RWPE1 (cell line): ENCODE measurements around the gene MMP10.
"Not testable (repeated sequence)": the region's sequence is repeated elsewhere in the genome, so short reads cannot be mapped to it uniquely, and the experiment has no call there.

Experiments
- CTCF ChIA-PET: fragments of 350-600 bp; sonication (Branson Sonifier 250); formaldehyde crosslinking; extraction: SDS; loops from one replicate; lab custom pipeline; 2021; lab: Yijun Ruan, JAX
- POLR2A ChIA-PET: fragments of 400-600 bp; formaldehyde crosslinking; extraction: SDS; loops from one replicate; lab custom pipeline; 2020; ENCODE audit warnings: antibody characterized with exemption; ENCODE audit not compliant: low non-redundant PET; lab: Yijun Ruan, JAX
- DNase-seq: peaks from one replicate; pipeline ENCODE4 v3.0.0; 2012; ENCODE audit warnings: low spot score
- H3K27ac ChIP-seq: fragments of 450-650 bp; 2 replicates; pipeline ENCODE4 v1.5.1; 2017
- TF ChIP-seq, protein P1 (sequence below): fragments of 450-650 bp; conservative IDR thresholded peaks from 2 replicates; pipeline ENCODE4 v1.5.1; 2017; ENCODE audit warnings: low read depth, mild to moderate bottlenecking

The MMP10 gene

GRCh38 chr11:102734650-102735049, 45.8 kb downstream of the MMP10 start:
- ChIA-PET POLR2A (no interaction called here), CTCF (interaction anchor here (0.6 to 1.4 kb wide), 4 partner anchors 16 to 368 kb away, joined by 3 to 4 read pairs (median 4); no protein-coding TSS in a partner anchor)
- no peak overlapping the region for H3K27ac ChIP-seq
- TF ChIP-seq, protein P1, sequence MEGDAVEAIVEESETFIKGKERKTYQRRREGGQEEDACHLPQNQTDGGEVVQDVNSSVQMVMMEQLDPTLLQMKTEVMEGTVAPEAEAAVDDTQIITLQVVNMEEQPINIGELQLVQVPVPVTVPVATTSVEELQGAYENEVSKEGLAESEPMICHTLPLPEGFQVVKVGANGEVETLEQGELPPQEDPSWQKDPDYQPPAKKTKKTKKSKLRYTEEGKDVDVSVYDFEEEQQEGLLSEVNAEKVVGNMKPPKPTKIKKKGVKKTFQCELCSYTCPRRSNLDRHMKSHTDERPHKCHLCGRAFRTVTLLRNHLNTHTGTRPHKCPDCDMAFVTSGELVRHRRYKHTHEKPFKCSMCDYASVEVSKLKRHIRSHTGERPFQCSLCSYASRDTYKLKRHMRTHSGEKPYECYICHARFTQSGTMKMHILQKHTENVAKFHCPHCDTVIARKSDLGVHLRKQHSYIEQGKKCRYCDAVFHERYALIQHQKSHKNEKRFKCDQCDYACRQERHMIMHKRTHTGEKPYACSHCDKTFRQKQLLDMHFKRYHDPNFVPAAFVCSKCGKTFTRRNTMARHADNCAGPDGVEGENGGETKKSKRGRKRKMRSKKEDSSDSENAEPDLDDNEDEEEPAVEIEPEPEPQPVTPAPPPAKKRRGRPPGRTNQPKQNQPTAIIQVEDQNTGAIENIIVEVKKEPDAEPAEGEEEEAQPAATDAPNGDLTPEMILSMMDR: no peak
- no peak for DNase-seq

- H3K27ac ChIP-seq: no peak overlapping the region
- ChIA-PET CTCF (interaction anchor here (0.5 to 1.4 kb wide), 12 partner anchors 17 to 333 kb away, joined by 3 to 9 read pairs (median 4); no protein-coding TSS in a partner anchor), POLR2A (no interaction called here)
- DNase-seq: peak; percentile 74
- TF ChIP-seq, protein P1: peak; percentile 88
These were observed 47.1 kb downstream of the MMP10 start for GRCh38 chr11:102733232-102733875.

- DNase-seq, H3K27ac ChIP-seq, CTCF ChIA-PET, POLR2A ChIA-PET: not testable (repeated sequence)
These were observed 49.5 kb downstream of the MMP10 start for GRCh38 chr11:102730944-102731343.

DNA sequence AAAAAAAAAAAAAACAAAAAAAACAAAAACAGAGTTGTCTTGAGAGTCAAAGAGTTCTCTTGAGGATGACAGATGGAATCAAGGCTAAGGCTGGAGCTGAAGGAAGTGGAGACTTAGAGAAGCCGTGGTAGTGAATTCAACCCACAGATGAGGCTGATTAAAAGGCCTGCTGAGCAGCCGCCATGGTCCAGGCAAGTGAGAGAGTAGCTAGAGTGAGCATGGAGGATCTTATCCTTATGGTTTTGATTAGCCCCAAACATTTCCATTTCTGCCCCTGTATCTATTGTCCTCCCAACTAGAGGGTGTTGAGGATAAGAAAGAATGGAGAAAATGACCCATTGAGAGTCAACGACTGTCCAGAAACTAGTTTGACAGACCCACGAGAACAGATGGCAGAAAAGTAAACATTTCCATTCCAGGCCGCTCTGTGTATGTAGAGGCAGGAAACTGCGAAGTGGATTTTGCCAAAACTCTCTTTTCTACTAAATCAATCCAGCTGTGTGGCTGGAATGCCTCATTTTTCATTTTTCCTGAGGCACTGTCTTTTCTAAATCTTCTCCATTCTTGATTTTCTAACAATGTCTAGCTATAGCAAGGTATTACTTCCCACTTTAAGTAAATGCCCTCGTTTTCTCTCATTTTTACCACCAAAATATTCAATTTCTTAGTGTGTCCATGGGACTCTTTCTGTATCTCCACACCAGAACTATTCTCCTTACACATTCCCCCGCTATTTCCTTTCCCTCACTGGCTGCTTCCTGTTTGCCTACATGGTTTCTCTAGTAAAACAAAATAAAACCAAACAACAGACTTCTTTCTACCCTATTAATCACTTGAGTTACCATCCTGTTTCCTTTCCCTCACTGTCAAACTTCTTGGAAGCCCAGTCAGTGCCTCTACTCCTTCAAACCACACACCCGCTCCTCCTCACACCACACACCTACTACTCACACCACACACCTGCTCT, 50.3 kb downstream of the MMP10 start:
- H3K27ac ChIP-seq: no peak overlapping the region
- ChIA-PET CTCF (interaction anchor here (0.5 to 1.5 kb wide), 2 partner anchors 185 to 211 kb away, joined by 5 to 6 read pairs; no protein-coding TSS in a partner anchor), POLR2A (no interaction called here)
- no peak for DNase-seq
- TF ChIP-seq, protein P1: no peak

DNA sequence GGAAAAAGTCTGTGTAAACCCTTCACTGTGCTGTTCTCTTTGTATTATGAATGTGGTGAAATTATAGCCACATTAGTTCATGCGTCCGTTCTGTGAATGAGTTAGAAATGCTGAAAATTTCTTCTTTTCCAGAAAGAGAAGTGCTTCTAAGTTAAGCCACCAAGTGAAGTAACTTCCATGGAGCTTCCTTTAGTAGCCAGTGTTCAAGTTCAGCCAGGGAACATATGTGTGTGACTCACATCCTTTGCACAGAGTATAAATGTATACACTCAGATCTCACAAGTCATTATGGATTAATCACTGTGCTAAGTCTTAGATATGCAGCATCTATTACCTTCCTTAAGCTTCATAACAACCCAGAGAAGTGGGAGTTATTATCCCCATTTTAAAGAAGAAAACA, 52.5 kb downstream of the MMP10 start:
- POLR2A ChIA-PET: no interaction called here
- TF ChIP-seq, protein P1: no peak
- CTCF ChIA-PET: interaction anchor here (0.7 kb wide), 1 partner anchor 213 kb away, joined by 4 read pairs; no protein-coding TSS in a partner anchor
- no peak overlapping the region for H3K27ac ChIP-seq
- DNase-seq: peak; percentile 27

DNA sequence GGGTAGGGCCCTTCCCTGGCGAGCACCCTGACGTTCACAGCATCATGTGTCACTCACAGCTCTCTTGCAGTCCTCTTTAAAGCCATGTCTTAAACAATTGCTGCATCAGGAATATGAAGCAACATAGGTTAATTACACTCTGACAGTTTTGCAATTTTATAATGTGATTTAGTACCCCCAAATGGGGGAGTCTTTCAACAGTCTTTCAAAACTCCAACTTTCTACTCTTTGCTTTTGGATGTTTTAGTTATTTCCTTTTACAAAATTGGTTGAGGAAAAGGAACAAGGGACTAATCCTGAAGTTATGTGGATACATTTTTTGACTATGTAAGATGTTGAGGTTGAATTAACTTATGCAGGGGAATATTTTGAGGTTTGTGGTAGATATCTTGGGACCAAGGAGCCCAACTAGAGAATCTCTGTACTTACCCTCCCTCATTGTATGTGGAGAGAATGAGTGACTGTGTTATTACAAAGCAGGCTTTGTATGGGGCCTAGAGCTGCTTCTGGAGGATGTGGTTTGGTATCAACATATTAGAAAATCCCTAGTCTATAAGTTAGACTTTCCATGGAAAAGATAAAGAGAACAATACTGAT, 55.4 kb downstream of the MMP10 start, which contains the start of gene MMP8:
TSS of gene MMP8 (minus strand) at position 51 of the 597 bp plus-strand sequence. CDS start 99 bp downstream, outside the sequence.
- H3K27ac ChIP-seq: no peak within 1 kb of the TSS
- TF ChIP-seq, protein P1: no peak
- no peak for DNase-seq
- ChIA-PET CTCF (no interaction called here), POLR2A (no interaction called here)
